Measurements from ENCODE around the gene LHFPL3.

DNA sequence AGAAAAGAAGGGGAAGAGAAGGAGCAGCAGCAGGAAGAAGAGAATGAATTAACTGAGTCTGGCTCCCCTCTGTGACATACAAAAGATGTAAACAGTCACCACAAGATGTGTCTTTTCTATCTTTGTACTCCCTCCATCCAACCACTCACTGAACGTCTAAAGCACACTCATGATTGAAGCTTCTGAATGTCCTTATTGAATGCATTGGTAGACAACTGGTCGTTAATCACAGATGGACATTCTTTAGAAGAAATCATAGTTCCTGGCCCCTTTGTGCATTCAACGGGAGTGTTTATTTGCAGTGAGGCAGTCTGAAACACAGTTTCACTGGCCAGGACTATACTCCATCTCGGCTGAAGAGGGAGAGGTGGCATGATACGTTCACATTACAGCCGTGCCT, 479.3 kb downstream of the LHFPL3 start:
- TF ChIP-seq EP300 (IDR thresholded peaks at IDR 0.05) = no peak
- TF ChIP-seq, protein P1, sequence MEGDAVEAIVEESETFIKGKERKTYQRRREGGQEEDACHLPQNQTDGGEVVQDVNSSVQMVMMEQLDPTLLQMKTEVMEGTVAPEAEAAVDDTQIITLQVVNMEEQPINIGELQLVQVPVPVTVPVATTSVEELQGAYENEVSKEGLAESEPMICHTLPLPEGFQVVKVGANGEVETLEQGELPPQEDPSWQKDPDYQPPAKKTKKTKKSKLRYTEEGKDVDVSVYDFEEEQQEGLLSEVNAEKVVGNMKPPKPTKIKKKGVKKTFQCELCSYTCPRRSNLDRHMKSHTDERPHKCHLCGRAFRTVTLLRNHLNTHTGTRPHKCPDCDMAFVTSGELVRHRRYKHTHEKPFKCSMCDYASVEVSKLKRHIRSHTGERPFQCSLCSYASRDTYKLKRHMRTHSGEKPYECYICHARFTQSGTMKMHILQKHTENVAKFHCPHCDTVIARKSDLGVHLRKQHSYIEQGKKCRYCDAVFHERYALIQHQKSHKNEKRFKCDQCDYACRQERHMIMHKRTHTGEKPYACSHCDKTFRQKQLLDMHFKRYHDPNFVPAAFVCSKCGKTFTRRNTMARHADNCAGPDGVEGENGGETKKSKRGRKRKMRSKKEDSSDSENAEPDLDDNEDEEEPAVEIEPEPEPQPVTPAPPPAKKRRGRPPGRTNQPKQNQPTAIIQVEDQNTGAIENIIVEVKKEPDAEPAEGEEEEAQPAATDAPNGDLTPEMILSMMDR (IDR thresholded peaks at IDR 0.05) = no peak
